Spleen (tissue), 11 donors: Measurements from ENCODE around the gene FHIT. TPM values are rescaled to one million over a fixed set of nuclear protein-coding genes. Genes with fewer than 3 reads are reported as not detected.

Experiments
- DNase-seq: peaks from one replicate; pipeline ENCODE4 v3.0.0-alpha.2; 2020
- H3K27ac ChIP-seq, 8 donors: fragments of 200-600 bp; sonication (generic) in 7 of 8; 1 replicate in 4 of 8; 2 replicates in 4 of 8; pipeline versions ENCODE4 v1.5.0 to v1.8.0; 2016 to 2021; ENCODE audit warnings: inconsistent platforms in 4 of 8, mild to moderate bottlenecking in 4 of 8, moderate library complexity in 1 of 8
- H3K27me3 ChIP-seq, 7 donors: fragments of 200-600 bp; sonication (generic) in 6 of 7; replicated peaks in 1 of 7; 1 replicate in 4 of 7; 2 replicates in 3 of 7; pipeline versions ENCODE4 v1.5.0 to v1.8.0; 2016 to 2021; ENCODE audit warnings: inconsistent platforms in 3 of 7, mild to moderate bottlenecking in 1 of 7
- H3K36me3 ChIP-seq, 6 donors: fragments of 200-600 bp; sonication (generic) in 5 of 6; 1 replicate in 4 of 6; 2 replicates in 2 of 6; pipeline versions ENCODE4 v1.5.0 to v1.8.0; 2016 to 2021; ENCODE audit warnings: inconsistent platforms in 2 of 6
- H3K4me1 ChIP-seq, 6 donors: fragments of 200-600 bp; sonication (generic) in 5 of 6; 1 replicate in 3 of 6; 2 replicates in 3 of 6; pipeline versions ENCODE4 v1.5.0 to v1.8.0; 2016 to 2021; ENCODE audit warnings: inconsistent platforms in 3 of 6
- H3K4me3 ChIP-seq, 8 donors: fragments of 200-600 bp; sonication (generic) in 7 of 8; 1 replicate in 4 of 8; 2 replicates in 4 of 8; pipeline versions ENCODE4 v1.5.0 to v1.8.0; 2016 to 2021; ENCODE audit warnings: inconsistent platforms in 4 of 8, mild to moderate bottlenecking in 4 of 8, moderate library complexity in 2 of 8
- H3K9me3 ChIP-seq, 8 donors: fragments of 200-600 bp; sonication (generic) in 7 of 8; 1 replicate in 4 of 8; 2 replicates in 4 of 8; pipeline versions ENCODE4 v1.5.0 to v1.8.0; 2016 to 2021; ENCODE audit warnings: inconsistent platforms in 4 of 8
- POLR2A ChIP-seq, 3 donors: fragments of 450-650 bp; IDR thresholded peaks; one replicate each; pipeline ENCODE4 v1.5.1; 2017; ENCODE audit warnings: antibody characterized with exemption in 3 of 3, mild to moderate bottlenecking in 1 of 3
- POLR2AphosphoS5 ChIP-seq, 3 donors: sonication (generic); formaldehyde crosslinking; IDR thresholded peaks; one replicate each; pipeline ENCODE4 v1.5.1; 2017; ENCODE audit warnings: antibody characterized with exemption in 3 of 3
- WGBS, 5 donors: extraction: QIAGEN DNeasy Blood & Tissue Kit in 3 of 5; methylation state at CpG; one replicate each; pipeline versions ENCODE4 v1.1.5 to v1.1.7; 2013 to 2018; 5-methylcytosine and 5-hydroxymethylcytosine counted together
- intact Hi-C: fragments of 100-400 bp; cut with DNase I; formaldehyde crosslinking; loops from one replicate; pipeline ENCODE4 v1.15.0; 2023; ENCODE audit warnings: low total_unique reads
- polyA plus RNA-seq, 3 donors: library from polyadenylated mRNA; stranded (reverse); fragments of 200-250 nt; gene quantifications; one replicate each; pipeline ENCODE4 v1.2.1, GENCODE V29; 2013
- total RNA-seq, 7 donors: library from RNA; depleted of rRNA in 3 of 7; stranded (reverse); fragments of >200 nt in 3 of 7; fragmentation: NEBNext Ultra II Directional in 4 of 7; extraction: Animal tissue kit (Norgen Biotek cat#: 25700) in 4 of 7; gene quantifications; one replicate each; pipeline versions ENCODE4 v1.1.0 to v1.2.1, GENCODE V29; 2016 to 2021
- TF ChIP-seq, protein P1 (sequence below), 11 experiments: fragments of 200-600 bp in 7 of 11; fragments of 450-650 bp in 4 of 11; sonication (generic) in 4 of 11; IDR thresholded peaks in 8 of 11; conservative IDR thresholded peaks in 3 of 11; 1 replicate in 7 of 11; 2 replicates in 4 of 11; pipeline versions ENCODE4 v1.4.0 to v1.8.0; 2016 to 2021; ENCODE audit warnings: antibody characterized with exemption in 11 of 11, inconsistent platforms in 4 of 11, mild to moderate bottlenecking in 1 of 11
- donor health status: healthy with polysubstance abuse.
- donor health status: DM: no; HTN: no; CAD: no; lungs with moderate emphysema.
- donor health status: DM: no; HTN: no; CAD: no.
- donor health status: Bipolar disorder and iron deficiency.
- donor health status: healthy.
- donor health status: DM: no; HTN: no; CAD: no.
- donor health status: DM: yes; HTN: yes; CAD: no.

The FHIT gene
- total and polyA plus RNA-seq, 10 donors = 4.1 to 23.1 (median 12.2) TPM

- Histone ChIP-seq H3K4me3 (no peak overlapping the region), H3K27me3 (no peaks in the 10 kb centered on the region), H3K9me3 (peaks cover 0 to 5% (median 0%) of the 10 kb centered on the region in 8 donors), H3K27ac (no peak overlapping the region), H3K4me1 (no peaks in the 10 kb centered on the region), H3K36me3 (no peaks in the 10 kb centered on the region)
- DNase-seq = no peak
- WGBS, 5 donors = 82 to 99% (median 90%) methylated on average over 6 of the region's 6 CpGs
- TF ChIP-seq, protein P1, sequence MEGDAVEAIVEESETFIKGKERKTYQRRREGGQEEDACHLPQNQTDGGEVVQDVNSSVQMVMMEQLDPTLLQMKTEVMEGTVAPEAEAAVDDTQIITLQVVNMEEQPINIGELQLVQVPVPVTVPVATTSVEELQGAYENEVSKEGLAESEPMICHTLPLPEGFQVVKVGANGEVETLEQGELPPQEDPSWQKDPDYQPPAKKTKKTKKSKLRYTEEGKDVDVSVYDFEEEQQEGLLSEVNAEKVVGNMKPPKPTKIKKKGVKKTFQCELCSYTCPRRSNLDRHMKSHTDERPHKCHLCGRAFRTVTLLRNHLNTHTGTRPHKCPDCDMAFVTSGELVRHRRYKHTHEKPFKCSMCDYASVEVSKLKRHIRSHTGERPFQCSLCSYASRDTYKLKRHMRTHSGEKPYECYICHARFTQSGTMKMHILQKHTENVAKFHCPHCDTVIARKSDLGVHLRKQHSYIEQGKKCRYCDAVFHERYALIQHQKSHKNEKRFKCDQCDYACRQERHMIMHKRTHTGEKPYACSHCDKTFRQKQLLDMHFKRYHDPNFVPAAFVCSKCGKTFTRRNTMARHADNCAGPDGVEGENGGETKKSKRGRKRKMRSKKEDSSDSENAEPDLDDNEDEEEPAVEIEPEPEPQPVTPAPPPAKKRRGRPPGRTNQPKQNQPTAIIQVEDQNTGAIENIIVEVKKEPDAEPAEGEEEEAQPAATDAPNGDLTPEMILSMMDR (IDR thresholded peaks at IDR 0.05 in 8 of 11, conservative IDR thresholded peaks at IDR 0.05 in 3 of 11) = no peak
- TF ChIP-seq POLR2AphosphoS5 (IDR thresholded peaks at IDR 0.05) (no peak), POLR2A (IDR thresholded peaks at IDR 0.05) (no peak)
- intact Hi-C loops = no loop called here
Measured at GRCh38 chr3:60291115-60291514, 960.1 kb downstream of the FHIT start.

GRCh38 chr3:60290122-60290492 is 961.1 kb downstream of the FHIT start:
- Histone ChIP-seq H3K27ac (no peak overlapping the region), H3K4me1 (no peaks in the 10 kb centered on the region), H3K27me3 (no peaks in the 10 kb centered on the region), H3K36me3 (no peaks in the 10 kb centered on the region), H3K4me3 (no peak overlapping the region), H3K9me3 (peaks cover 0 to 4% (median 0%) of the 10 kb centered on the region in 8 donors)
- intact Hi-C loops = no loop called here
- TF ChIP-seq POLR2AphosphoS5 (IDR thresholded peaks at IDR 0.05) = no peak
- TF ChIP-seq, protein P1 (IDR thresholded peaks at IDR 0.05 in 8 of 11, conservative IDR thresholded peaks at IDR 0.05 in 3 of 11) = no peak
- 92 to 97% (median 94%) methylated on average over 1 of the region's 1 CpG for WGBS, 5 donors
- no peak for DNase-seq

DNA sequence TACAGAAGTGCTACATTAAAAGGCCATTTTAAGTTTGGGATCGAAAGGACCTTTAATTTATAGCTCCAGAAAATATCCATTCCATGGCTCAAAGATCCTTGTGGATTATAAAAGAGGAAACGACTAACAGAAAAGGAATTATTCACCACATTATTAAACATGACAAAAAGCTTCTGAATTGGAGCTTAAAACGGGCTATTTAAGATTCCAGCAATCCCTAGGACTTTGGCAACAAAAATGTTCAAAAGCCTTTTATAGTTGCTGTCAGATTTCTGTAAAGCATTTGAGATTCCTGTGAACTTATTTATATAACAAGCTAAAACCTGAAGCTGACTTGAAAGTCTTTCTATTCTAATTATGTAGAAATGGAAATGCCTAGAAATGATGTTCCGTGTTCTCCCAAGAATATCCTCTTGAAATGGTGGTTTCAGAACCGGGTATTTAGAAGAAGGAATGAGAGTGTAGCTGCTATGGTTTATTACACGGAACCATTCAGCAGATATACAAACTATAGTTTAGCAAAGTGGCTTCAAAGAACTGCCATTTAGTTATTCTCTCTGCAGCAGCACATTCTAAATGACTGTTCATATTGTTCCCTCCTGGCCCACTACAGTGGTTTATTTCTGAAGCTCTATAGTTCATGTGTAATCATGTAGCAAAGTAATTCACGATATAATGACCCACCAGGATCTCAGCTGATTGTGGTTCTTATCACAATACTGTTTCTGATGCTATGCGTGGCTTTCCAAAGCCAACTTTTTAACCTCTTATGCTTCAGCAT is 961.7 kb downstream of the FHIT start:
- Histone ChIP-seq H3K27ac (no peak overlapping the region), H3K4me3 (no peak overlapping the region), H3K9me3 (peaks cover 0 to 4% (median 0%) of the 10 kb centered on the region in 8 donors), H3K27me3 (no peaks in the 10 kb centered on the region), H3K4me1 (no peaks in the 10 kb centered on the region), H3K36me3 (no peaks in the 10 kb centered on the region)
- intact Hi-C loops = no loop called here
- 68 to 85% (median 80%) methylated on average over 8 of the region's 8 CpGs for WGBS, 5 donors
- no peak for DNase-seq
- TF ChIP-seq, protein P1 (IDR thresholded peaks at IDR 0.05 in 8 of 11, conservative IDR thresholded peaks at IDR 0.05 in 3 of 11) = no peak
- no peak for TF ChIP-seq POLR2A (IDR thresholded peaks at IDR 0.05)

DNA sequence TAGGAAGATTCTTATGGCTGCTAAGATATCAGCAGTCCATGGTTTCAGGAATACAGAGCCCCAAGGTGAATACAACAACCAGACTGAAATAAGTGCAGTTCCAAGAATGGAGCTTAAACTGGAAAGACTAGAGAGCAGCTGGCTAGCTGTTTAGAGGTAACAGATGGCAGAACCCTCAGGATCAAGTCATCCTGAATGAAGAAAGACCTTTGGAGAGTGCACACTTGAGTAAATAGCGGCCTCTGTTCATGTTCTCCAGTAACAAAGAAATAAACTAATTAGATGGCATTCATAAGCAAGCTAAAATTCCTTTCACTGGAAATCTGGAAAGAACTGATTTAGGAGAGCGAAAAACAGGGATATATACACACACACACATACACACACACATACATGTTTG is 968.4 kb downstream of the FHIT start:
- Histone ChIP-seq H3K9me3 (peaks cover 0 to 4% (median 0%) of the 10 kb centered on the region in 8 donors), H3K27ac (no peak overlapping the region), H3K4me1 (no peaks in the 10 kb centered on the region), H3K4me3 (no peak overlapping the region), H3K27me3 (no peaks in the 10 kb centered on the region), H3K36me3 (no peaks in the 10 kb centered on the region)
- TF ChIP-seq, protein P1 (IDR thresholded peaks at IDR 0.05 in 8 of 11, conservative IDR thresholded peaks at IDR 0.05 in 3 of 11) = no peak
- TF ChIP-seq POLR2A (IDR thresholded peaks at IDR 0.05) (no peak), POLR2AphosphoS5 (IDR thresholded peaks at IDR 0.05) (no peak)
- intact Hi-C loops = no loop called here
- WGBS, 5 donors = 85 to 100% (median 94%) methylated on average over 2 of the region's 2 CpGs
- no peak for DNase-seq
